NCI-H2107 (cell line): Measurements from ENCODE around the gene HYLS1.
"Not testable (repeated sequence)": the region's sequence is repeated elsewhere in the genome, so short reads cannot be mapped to it uniquely, and the experiment has no call there.

Experiments used
- DNase-seq: peaks from one replicate; lab custom pipeline; 2025; lab: John Stamatoyannopoulos, UW

Gene HYLS1

DNA sequence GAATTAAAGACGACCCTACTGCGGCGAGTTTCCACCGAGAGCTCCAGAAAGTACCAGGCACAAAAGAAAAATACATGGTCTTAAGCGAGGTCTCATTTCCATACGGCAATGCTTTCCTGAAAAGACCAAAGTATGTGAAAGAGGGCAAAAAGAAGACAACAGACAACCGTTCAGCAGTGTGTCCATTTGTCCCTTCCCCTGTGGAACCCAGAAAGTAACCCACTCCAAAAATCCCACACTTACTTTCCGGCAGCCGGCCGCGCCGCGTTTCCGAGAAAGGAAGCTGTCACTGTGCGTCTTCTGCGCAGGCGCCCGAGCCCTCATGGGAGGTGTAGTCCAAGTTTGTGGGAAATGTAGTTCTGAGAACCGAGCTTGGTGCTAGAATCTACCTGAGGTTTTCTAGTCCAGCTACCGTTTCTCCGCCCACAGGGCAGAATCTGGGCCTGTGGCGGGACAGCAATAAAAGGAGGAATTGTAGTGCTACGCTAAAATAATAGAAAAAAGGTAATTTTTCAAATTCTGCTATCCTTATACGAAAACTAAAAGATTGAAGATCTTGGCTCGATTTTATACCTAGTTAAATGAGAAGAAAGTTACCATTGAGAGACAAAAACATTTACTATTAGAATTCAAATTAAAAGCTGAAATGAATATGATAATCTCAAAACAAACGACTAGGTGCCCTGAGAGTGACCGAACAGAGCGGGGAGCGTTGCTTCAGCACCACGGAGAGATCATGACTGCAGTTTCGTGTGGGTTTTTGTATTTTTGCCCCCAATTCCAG lies 15.7 kb downstream of the HYLS1 start, which contains the start of gene PUS3:
Gene PUS3 (minus strand): TSS at position 280 of the 784 bp plus-strand sequence. CDS start 6,922 bp downstream, outside the sequence.
- DNase-seq, result peak; percentile 62

GRCh38 chr11:125903711-125904659 lies 16.5 kb downstream of the HYLS1 start, which contains the start of gene DDX25:
Gene DDX25 (plus strand): TSS chr11:125904508. CDS start chr11:125904518, 10 bp downstream.
- DNase-seq, result no peak

DNA sequence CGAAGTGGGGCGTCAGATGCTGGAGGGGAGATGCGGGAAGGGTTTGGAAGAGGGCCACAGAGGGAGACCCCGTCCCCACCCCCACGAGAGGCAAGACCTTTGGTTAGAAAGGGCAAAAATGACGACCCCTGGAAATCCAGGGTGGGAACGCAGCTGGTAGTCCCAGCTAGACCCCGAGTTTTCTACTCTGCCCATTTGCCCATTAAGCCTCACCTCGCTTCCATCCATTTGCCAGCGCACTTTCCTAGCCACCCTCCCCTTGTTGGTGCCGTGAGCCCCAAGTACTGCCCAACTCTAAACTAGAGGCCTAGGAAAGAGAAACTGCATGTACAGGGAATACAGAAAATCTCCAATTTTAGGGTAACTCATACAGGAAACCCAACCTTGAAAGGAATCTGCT lies 17.2 kb downstream of the HYLS1 start:
- DNase-seq, result no peak

GRCh38 chr11:125910226-125910849 lies 22.9 kb downstream of the HYLS1 start:
- DNase-seq, result no peak

- DNase-seq, result not testable (repeated sequence)
Observed at GRCh38 chr11:125914601-125915000, 27.1 kb downstream of the HYLS1 start.

- DNase-seq, result no peak
Observed at GRCh38 chr11:125916683-125917347, 29.3 kb downstream of the HYLS1 start.

GRCh38 chr11:125918140-125918840 lies 30.8 kb downstream of the HYLS1 start:
- no peak for DNase-seq

- no peak for DNase-seq
Observed at GRCh38 chr11:125921042-125921441, 33.6 kb downstream of the HYLS1 start.

- DNase-seq, result no peak
Observed at GRCh38 chr11:125922156-125922555, 34.7 kb downstream of the HYLS1 start.

DNA sequence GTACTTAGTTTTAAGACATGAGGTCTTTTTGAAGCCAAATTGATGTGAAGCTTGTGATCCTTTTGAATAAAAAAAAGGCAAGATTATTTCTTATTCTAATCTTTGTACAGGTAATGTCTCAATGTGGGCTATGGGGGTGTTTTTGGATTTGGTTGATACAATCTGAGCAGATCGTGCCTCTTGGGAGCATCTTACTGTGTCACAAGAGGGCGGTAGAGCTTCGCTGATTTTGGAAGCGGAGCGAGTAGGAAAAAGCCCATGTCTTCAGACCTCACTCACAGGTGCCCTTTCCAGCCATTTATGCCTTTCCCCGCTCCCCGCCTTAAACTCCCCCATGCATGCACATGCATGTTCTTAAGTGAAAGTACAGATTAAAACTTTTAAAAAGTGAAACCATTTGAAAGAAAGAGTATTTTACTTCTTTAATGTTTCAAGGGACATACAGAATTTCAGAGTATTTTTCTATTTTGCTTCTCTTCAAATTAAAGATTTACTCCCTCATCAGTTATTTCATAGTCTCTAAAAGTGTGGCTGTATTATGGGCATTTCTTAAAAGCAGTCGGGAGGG lies 35.6 kb downstream of the HYLS1 start:
- DNase-seq, result peak; percentile 33

- no peak for DNase-seq
Observed at GRCh38 chr11:125923633-125924032, 36.2 kb downstream of the HYLS1 start.

GRCh38 chr11:125924384-125925007 lies 37.0 kb downstream of the HYLS1 start:
- DNase-seq, result no peak

GRCh38 chr11:125925247-125925740 lies 37.8 kb downstream of the HYLS1 start:
- no peak for DNase-seq

DNA sequence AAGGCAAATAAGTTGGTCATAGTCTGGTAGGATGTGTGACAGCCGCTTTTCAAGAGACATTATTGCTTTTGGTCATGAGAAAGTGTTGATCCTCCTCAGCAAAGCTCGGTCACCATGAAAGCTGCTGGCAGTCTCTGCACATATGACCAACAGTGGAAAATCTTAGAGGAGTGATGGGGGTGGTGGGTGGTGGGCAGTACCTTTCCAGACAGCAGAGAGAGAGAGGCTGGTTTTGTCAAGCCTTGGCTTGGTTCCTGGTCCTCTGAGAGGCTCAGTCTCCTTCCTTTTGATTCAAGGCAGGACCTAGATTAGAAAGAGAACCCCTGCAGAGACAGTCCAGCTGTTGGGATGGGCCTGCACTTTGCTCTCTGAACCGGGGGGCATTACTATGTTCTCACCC lies 38.3 kb downstream of the HYLS1 start:
- DNase-seq, result no peak

GRCh38 chr11:125926682-125927081 lies 39.2 kb downstream of the HYLS1 start:
- DNase-seq, result no peak

- DNase-seq, result no peak
Observed at GRCh38 chr11:125929445-125930075, 42.1 kb downstream of the HYLS1 start.

- no peak for DNase-seq
Observed at GRCh38 chr11:125930076-125930450, 42.6 kb downstream of the HYLS1 start.

GRCh38 chr11:125931116-125931515 lies 43.6 kb downstream of the HYLS1 start:
- DNase-seq, result no peak

- no peak for DNase-seq
Observed at GRCh38 chr11:125931668-125932067, 44.2 kb downstream of the HYLS1 start.

DNA sequence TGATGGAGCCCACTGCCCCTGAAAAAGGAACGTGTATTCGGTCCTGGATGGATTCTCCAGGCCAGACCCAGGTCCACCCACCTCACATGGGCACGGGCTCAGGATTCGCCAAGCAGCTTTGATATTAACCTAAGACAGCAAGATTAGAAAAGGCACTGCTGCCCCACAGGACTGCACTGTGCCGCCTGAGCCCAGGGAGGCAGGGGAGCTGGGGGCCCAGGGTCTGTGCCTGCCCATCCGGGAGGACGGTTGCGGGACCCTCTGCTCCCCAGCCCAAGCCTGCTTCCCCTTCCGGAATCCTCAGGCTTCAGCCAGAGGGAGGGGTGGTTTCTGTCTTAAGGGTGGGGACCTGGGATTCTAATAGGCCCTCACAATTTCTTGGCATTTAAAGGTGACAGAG lies 44.8 kb downstream of the HYLS1 start:
- no peak for DNase-seq
